GM21528 (cell line): Measurements from ENCODE around the gene MAP3K12.
"Not testable (repeated sequence)": the region's sequence is repeated elsewhere in the genome, so short reads cannot be mapped to it uniquely, and the experiment has no call there.

Experiments
- ATAC-seq: cut with Tn5 transposase; IDR thresholded peaks from one replicate; pipeline ENCODE4 v1.9.1; 2021; ENCODE audit warnings: mild to moderate bottlenecking, moderate library complexity; ENCODE audit not compliant: unreplicated experiment, low FRiP score

The MAP3K12 gene

GRCh38 chr12:53450936-53451335, 48.3 kb downstream of the MAP3K12 start:
- ATAC-seq, result no peak

- not testable (repeated sequence) for ATAC-seq
Measured at GRCh38 chr12:53444593-53445325, 54.5 kb downstream of the MAP3K12 start.

GRCh38 chr12:53443955-53444354, 55.3 kb downstream of the MAP3K12 start:
- no peak for ATAC-seq

DNA sequence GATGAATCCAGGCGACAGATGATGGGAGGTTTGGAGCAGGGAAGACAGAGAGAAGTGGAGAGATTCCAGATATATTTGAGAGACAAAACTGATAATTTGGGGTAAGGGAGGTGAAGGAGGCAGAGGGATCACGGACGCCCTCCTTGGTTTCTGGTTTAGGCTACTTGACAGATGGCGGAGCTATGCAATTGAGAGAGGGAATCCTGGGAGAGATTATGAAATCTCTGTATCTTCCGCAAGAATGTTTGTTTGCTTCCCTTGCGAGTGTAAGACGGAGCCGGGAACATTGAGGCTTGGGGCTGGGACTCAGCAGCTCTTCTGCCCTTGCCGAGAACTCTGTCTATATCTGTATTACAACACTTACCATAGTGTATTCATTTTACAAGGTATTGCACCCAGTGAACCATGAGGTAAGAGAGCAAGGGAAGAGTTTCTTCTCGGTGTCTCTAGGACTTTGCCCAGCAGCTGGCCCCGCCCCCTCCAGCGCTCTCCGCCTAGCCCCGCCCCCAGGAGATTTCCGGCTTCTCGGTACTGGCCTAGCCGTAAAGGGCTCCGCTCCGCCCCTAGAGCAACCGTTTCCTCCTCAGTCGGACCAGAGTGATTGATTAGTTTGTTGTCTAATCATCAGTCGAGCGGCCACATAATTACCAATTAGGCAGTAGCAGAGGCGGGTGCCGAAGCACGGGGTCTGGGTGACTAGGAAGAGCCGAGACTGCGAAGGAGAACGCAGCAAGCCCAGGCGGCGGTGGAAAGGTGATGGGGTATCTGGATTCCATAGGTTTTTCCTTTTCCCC, 58.0 kb downstream of the MAP3K12 start, which contains the start of gene PRR13:
Gene PRR13, plus strand, starts transcription at position 695 of the 794 bp plus-strand sequence. CDS start 981 bp downstream, outside the sequence.
- peak; percentile 98 for ATAC-seq

GRCh38 chr12:53439582-53439981, 59.7 kb downstream of the MAP3K12 start:
- not testable (repeated sequence) for ATAC-seq

DNA sequence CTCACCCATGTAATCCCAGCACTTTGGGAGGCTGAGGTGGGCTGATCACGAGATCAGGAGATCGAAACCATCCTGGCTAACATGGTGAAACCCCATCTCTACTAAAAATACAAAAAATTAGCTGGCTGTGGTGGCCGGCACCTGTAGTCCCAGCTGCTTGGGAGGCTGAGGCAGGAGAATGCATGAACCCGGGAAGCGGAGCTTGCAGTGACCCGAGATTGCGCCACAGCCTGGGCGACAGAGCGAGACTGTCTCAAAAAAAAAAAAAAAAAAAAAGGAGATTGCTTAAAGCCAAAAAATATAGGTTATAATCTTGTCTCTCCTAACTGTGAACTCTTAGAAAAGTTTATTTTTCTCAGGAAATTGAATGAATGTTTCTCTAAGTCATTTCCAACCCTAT, 63.9 kb downstream of the MAP3K12 start:
- not testable (repeated sequence) for ATAC-seq

GRCh38 chr12:53431187-53431586, 68.1 kb downstream of the MAP3K12 start:
- no peak for ATAC-seq

GRCh38 chr12:53430116-53430515, 69.1 kb downstream of the MAP3K12 start:
- no peak for ATAC-seq
